A549 treated with CpdA at 1 μM for 4 hours (cell line): ENCODE data around the gene DMP1. TPM values are rescaled to one million over a fixed set of nuclear protein-coding genes. Genes with fewer than 3 reads are reported as not detected.

Source experiments
- total RNA-seq: library from RNA; stranded (reverse); fragments of 200-300 nt; extraction: Qiagen RNA extraction; gene quantifications from 5 replicates; pipeline ENCODE4 v1.2.3, GENCODE V29; 2022; ENCODE audit warnings: low read depth

Gene DMP1, protein sequence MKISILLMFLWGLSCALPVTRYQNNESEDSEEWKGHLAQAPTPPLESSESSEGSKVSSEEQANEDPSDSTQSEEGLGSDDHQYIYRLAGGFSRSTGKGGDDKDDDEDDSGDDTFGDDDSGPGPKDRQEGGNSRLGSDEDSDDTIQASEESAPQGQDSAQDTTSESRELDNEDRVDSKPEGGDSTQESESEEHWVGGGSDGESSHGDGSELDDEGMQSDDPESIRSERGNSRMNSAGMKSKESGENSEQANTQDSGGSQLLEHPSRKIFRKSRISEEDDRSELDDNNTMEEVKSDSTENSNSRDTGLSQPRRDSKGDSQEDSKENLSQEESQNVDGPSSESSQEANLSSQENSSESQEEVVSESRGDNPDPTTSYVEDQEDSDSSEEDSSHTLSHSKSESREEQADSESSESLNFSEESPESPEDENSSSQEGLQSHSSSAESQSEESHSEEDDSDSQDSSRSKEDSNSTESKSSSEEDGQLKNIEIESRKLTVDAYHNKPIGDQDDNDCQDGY
- total RNA-seq: not detected in 5 replicates

GRCh38 chr4:87649980-87650379 lies at the start of gene DMP1:
Gene DMP1, plus strand, starts transcription at chr4:87650280. Its CDS starts 6,213 bp downstream, at chr4:87656493.

DNA sequence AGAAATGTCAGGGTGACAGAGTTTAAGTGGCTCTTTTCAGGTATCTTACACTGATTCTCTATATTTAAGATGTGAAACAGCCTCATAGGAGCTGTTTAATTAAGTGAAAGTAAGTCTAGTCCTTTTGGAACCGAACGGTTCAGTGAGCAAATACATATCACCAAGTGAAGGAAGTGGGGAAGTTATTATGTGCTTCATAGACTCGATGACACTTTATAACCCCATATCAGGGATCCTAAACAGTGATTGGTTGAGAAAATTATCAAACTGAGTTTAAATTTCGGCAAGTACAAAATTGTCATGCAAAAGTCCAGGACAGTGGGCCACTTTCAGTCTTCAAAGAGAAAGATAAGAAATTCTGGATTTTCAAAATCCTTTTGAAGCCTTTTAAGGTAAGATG lies 41.9 kb upstream of the DMP1 start, which contains the start of gene DSPP:
DSPP (plus strand) TSS at position 301 of the 400 bp plus-strand sequence. CDS start 2,380 bp downstream, outside the sequence.

Other genes starting within 250 kb of the DMP1 start
- 23.7 to 28.0 TPM (median 25.1 TPM) in 5 replicates for gene NUDT9, start 227.7 kb upstream of the DMP1 start, total RNA-seq
- gene SPARCL1, start 120.9 kb upstream of the DMP1 start, total RNA-seq: not detected in 5 replicates
- gene DSPP, start 41.8 kb upstream of the DMP1 start, total RNA-seq: not detected in 5 replicates
- gene IBSP, start 149.3 kb downstream of the DMP1 start, total RNA-seq: not detected in 5 replicates
- gene MEPE, start 182.7 kb downstream of the DMP1 start, total RNA-seq: not detected in 5 replicates